ENCODE measurements around the gene SSH3. TPM values are rescaled to one million over a fixed set of nuclear protein-coding genes. Genes with fewer than 3 reads are reported as not detected.

SSH3 gene
- total RNA-seq, 1 experiment from 2014 or later: 3.8 TPM

DNA sequence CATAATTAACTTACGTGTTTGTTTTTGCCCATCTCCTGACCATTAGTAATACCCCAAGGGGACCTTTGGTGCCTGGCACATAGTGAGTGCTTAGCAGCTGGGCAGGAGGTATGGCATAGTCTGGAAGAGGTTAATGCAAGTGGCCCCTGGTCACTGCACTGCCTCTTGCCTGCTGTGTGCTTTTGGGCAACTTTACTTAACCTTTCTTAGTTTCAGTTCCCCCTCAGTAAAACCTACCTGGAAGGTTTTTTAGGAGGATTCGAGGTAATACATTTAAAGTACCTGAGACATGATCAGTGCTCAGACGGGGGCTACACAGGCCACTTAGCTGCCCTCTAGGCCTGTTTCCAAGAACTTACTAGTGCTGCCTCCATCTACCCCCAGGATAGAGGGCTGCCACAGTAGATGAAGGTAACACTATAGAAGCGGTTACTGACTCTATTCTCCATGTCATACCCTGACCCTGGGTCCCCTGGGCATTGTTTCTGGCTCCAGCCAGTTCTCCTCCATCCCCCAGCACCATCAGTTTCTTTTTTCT, 46.7 kb downstream of the SSH3 start:
- in situ Hi-C loops (cut with HindIII; ENCODE audit: low pct_unique_long_range_greater_than_20kb, low sequenced_read_pairs): no loop called here
- no peak for DNase-seq (ENCODE audit: low read depth, low spot score)

DNA sequence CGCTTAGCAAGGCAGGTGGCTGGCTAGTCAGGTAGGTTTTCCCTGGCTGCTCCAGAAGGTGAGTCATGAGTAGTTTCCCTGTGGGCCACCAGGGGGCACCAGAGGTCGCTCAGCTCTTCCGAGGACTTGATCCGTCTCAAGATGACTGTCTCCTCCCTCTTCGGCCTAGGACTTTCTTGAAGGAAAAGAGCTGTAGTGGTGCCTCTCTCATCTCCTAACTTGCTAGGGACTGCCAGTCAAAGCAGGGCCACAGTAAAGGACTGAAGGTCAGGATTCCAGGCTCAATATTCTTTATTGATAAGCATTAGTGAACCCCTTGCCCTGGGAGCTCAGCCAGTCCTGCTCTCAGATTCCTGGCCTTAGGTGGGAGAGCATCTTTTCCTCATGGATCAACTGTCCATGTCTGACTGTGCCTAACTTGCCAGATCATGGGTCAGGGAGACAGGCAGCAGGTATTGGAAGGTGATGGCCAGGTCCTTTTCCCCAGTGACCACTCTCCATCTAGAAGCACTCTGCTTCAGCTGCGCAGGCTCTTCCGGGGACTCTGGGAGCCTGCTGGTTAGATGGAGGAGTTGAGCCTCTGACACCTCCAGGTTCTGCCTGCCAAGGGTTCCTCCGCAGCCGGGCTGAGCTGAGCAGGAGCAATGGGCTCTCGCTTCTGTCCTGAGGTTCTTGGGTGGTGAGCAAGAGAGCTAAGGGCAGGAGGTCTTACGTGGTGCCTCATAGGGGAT, 48.1 kb downstream of the SSH3 start:
- DNase-seq (ENCODE audit: low read depth, low spot score): peak; percentile 70
- in situ Hi-C loops (cut with HindIII; ENCODE audit: low pct_unique_long_range_greater_than_20kb, low sequenced_read_pairs): no loop called here

DNA sequence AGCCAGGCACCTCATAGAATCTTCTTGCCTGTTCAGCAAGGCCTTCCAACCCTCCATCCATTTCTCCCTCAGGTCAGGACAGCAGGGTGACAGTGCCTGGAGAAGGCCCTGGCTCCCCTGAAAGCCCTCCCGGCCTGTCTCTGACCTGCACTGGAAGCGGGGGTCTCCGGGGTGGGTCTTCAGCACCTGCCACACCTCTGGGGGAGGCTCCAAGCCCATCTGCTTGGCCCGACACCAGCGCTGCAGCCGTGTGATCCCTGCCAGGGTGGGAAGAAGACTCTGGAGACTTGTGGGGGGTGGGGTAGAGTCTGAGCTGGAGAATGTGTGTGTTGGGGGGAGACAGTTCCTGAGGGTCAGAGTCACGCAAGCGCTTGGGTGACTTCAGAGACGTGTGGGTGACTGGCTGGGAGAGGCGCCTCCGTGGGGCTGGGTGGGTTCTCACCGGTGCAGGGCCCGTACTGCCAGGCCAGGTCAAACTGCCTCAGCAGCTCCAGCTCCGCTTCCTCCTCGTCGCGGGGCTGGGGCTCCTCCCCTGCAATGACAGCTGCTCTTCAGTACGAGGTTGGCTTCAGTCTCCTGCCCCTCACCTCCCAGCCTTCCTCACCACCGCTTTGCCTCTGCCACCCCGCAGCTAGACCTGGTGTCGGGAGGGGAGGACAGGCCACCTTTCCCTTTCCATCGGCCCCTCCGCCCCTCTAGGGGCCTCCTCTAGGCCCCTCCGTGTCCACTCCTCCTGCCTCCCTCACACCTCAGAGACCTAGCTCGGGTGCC, 49.4 kb downstream of the SSH3 start:
- in situ Hi-C loops (cut with HindIII; ENCODE audit: low pct_unique_long_range_greater_than_20kb, low sequenced_read_pairs): no loop called here
- no peak for DNase-seq (ENCODE audit: low read depth, low spot score)

- in situ Hi-C loops (cut with HindIII; ENCODE audit: low pct_unique_long_range_greater_than_20kb, low sequenced_read_pairs): no loop called here
- peak; percentile 87 for DNase-seq (ENCODE audit: low read depth, low spot score)
Measured at GRCh38 chr11:67353317-67354074, 50.2 kb downstream of the SSH3 start, which contains the start of gene POLD4. TSS of gene POLD4 (minus strand) at chr11:67353546. CDS start at chr11:67353399, 147 bp downstream.

DNA sequence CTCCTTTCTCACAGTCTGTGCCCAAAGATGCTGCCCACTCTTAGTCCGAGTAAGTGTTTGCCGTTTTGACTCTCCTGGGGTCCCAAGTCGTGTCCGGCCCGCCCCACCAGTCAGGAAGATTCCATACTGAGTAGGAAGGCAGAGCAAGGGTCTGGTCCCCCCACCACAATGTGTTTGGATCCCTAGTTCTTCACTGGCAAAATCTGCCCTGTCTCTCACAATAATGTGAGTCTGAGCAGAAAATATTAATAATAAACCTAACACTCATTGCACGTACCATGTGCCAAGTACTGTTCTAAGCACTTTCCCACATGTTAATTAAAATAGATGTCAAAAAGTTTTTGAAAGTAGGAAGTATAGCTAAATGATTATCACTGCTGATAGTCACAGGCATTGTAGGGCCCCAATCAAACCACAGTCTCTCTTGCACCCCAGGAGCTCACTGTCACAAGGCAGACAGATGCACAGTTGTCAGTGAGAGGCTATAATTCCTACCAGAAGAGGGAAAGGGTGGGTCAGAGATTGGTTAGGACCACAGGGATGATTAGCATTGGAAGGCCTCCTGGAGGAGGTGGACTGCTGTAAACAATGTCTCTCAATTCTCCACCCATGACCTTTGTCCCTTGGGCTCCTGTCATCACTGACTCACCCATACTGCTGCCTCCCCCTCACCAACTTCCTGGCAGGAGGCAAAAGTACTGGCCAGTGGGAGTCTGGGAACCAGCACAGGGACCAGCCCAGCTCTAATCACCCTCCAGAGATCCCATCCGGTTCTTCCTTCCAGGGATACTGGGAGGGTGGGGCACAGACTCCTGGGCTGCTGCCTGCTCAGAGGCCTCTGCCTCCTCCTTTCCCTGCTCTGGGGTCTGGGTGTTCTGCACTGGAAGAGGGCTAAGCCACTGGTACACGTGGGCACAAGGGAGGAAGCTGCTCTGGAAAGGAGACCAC, 51.0 kb downstream of the SSH3 start:
- no peak for DNase-seq (ENCODE audit: low read depth, low spot score)
- in situ Hi-C loops (cut with HindIII; ENCODE audit: low pct_unique_long_range_greater_than_20kb, low sequenced_read_pairs): no loop called here

GRCh38 chr11:67355023-67355793, 51.9 kb downstream of the SSH3 start:
- no peak for DNase-seq (ENCODE audit: low read depth, low spot score)

GRCh38 chr11:67355794-67356386, 52.6 kb downstream of the SSH3 start:
- DNase-seq (ENCODE audit: low read depth, low spot score): no peak
- in situ Hi-C loops (cut with HindIII; ENCODE audit: low pct_unique_long_range_greater_than_20kb, low sequenced_read_pairs): no loop called here

More at GRCh38 chr11:67355023-67355793, 51.9 kb downstream of the SSH3 start:
- in situ Hi-C loops (cut with HindIII; ENCODE audit: low pct_unique_long_range_greater_than_20kb, low sequenced_read_pairs): no loop called here

DNA sequence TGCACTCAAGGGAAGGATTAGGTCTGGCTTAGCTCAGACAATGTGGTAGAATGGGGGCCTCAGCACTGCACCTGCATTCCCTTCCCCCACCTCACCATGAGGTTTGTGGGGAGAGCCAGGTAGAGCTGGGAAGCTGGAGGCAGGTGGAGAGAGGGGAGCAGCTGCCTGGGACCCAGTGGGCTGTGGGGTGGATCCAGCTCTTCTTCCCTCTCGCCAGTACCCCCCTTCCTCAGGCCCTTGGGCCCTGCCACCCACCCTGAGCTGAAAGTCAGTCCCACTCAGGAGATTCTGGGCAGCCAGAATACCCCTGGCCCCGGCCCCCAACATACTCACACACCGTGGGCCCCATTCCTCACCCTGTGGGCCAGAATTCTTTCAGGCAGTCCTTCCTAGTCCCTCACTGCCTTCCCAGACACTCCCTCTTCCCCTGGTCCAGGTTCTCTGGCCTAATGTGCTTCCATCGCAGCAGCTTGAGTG, 53.1 kb downstream of the SSH3 start:
- no peak for DNase-seq (ENCODE audit: low read depth, low spot score)
- in situ Hi-C loops (cut with HindIII; ENCODE audit: low pct_unique_long_range_greater_than_20kb, low sequenced_read_pairs): no loop called here

DNA sequence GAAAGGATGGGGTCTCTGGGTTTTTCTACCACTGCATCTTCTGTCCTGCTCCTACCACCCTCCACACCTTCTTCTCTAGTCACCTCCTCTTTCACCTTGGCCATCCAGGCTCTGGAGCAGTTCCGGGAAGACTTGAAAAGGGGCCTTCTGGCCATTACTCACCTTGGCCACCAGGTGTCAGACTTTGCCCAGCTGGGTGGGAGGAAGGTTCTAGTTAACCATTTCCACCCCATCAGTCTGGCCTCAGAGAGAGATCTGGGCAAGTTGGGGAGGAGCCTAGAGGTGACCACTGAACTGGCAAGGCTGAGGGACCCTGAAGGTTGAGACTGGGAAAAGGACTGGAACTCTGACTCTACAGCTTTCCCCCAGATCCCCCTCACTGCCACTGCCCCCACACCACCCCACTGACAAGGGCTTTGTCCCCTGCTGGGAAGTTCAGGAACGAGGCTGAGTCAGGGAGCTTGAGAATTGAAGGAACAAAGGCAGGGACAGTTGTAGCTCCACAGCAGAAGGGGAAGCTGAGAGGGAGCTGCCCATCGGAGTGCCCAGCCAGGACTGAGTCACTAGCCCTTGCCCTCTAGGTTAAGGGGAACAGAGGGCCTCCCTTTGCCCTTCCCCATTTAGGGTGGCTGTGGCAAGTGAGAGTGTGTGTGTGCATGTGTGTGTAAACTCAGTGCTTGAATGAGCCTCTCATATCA, 53.7 kb downstream of the SSH3 start:
- in situ Hi-C loops (cut with HindIII; ENCODE audit: low pct_unique_long_range_greater_than_20kb, low sequenced_read_pairs): no loop called here
- DNase-seq (ENCODE audit: low read depth, low spot score): peak; percentile 80

- no peak for DNase-seq (ENCODE audit: low read depth, low spot score)
- in situ Hi-C loops (cut with HindIII; ENCODE audit: low pct_unique_long_range_greater_than_20kb, low sequenced_read_pairs): no loop called here
Measured at GRCh38 chr11:67357831-67358670, 54.7 kb downstream of the SSH3 start.

Small RNA genes within 50 kb of the gene (small RNA-seq; reads per million reads assigned to genes)
- 0 to 0.29 reads per million in 2 experiments for gene RN7SKP239

Other genes with a start within 250 kb of the SSH3 start
- gene RHOD, start 246.7 kb upstream of the SSH3 start, total RNA-seq (2014; rRNA removed; shearing (Covaris generic)): not detected in 2 replicates
- 12.6 and 14.4 TPM in 2 replicates for gene KDM2A, start 184.3 kb upstream of the SSH3 start, total RNA-seq (2014; rRNA removed; shearing (Covaris generic))
- gene GRK2, start 37.1 kb upstream of the SSH3 start, total RNA-seq (2014; rRNA removed; shearing (Covaris generic)): 25.0 and 29.6 TPM in 2 replicates
- 16.9 and 17.8 TPM in 2 replicates for gene ANKRD13D, start 14.2 kb upstream of the SSH3 start, total RNA-seq (2014; rRNA removed; shearing (Covaris generic))
- gene POLD4, start 50.0 kb downstream of the SSH3 start, total RNA-seq (2014; rRNA removed; shearing (Covaris generic)): 20.2 and 21.8 TPM in 2 replicates
- 0.45 TPM in 1 of 2 replicates, not detected in the other for gene CLCF1, start 70.1 kb downstream of the SSH3 start, total RNA-seq (2014; rRNA removed; shearing (Covaris generic))
- gene RAD9A, start 88.5 kb downstream of the SSH3 start, total RNA-seq (2014; rRNA removed; shearing (Covaris generic)): 6.6 and 8.1 TPM in 2 replicates
- 173 and 193 TPM in 2 replicates for gene PPP1CA, start 98.3 kb downstream of the SSH3 start, total RNA-seq (2014; rRNA removed; shearing (Covaris generic))
- not detected in 2 replicates for gene TBC1D10C, start 100.6 kb downstream of the SSH3 start, total RNA-seq (2014; rRNA removed; shearing (Covaris generic))
- gene CARNS1, start 112.1 kb downstream of the SSH3 start, total RNA-seq (2014; rRNA removed; shearing (Covaris generic)): not detected in 2 replicates
- 16.9 and 17.9 TPM in 2 replicates for gene RPS6KB2, start 125.0 kb downstream of the SSH3 start, total RNA-seq (2014; rRNA removed; shearing (Covaris generic))
- 0.16 and 0.79 TPM in 2 replicates for gene PTPRCAP, start 134.2 kb downstream of the SSH3 start, total RNA-seq (2014; rRNA removed; shearing (Covaris generic))
- 94.1 and 108 TPM in 2 replicates for gene CORO1B, start 139.9 kb downstream of the SSH3 start, total RNA-seq (2014; rRNA removed; shearing (Covaris generic))
- not detected in 2 replicates for gene GPR152, start 149.2 kb downstream of the SSH3 start, total RNA-seq (2014; rRNA removed; shearing (Covaris generic))
- 0.18 TPM in 1 of 2 replicates, not detected in the other for gene CABP4, start 151.8 kb downstream of the SSH3 start, total RNA-seq (2014; rRNA removed; shearing (Covaris generic))
- 12.2 and 14.8 TPM in 2 replicates for gene TMEM134, start 165.7 kb downstream of the SSH3 start, total RNA-seq (2014; rRNA removed; shearing (Covaris generic))
- 42.5 and 48.0 TPM in 2 replicates for gene AIP, start 179.5 kb downstream of the SSH3 start, total RNA-seq (2014; rRNA removed; shearing (Covaris generic))
- 9.3 and 10.8 TPM in 2 replicates for gene PITPNM1, start 201.8 kb downstream of the SSH3 start, total RNA-seq (2014; rRNA removed; shearing (Covaris generic))
- gene CDK2AP2, start 204.6 kb downstream of the SSH3 start, total RNA-seq (2014; rRNA removed; shearing (Covaris generic)): 13.4 and 13.9 TPM in 2 replicates
- gene CABP2, start 219.9 kb downstream of the SSH3 start, total RNA-seq (2014; rRNA removed; shearing (Covaris generic)): not detected in 2 replicates